Suprapubic skin (tissue), 4 donors: Measurements from ENCODE around the gene KL. TPM values are rescaled to one million over a fixed set of nuclear protein-coding genes. Genes with fewer than 3 reads are reported as not detected.

Experiments
- DNase-seq, 2 donors: peaks; one replicate each; pipeline ENCODE4 v3.0.0-alpha.2; 2019; ENCODE audit warnings: low spot score in 2 of 2
- H3K27ac ChIP-seq: fragments of 200-600 bp; sonication (generic); one replicate; pipeline ENCODE4 v1.5.1; 2019
- H3K27me3 ChIP-seq: fragments of 200-600 bp; sonication (generic); one replicate; pipeline ENCODE4 v1.5.1; 2019
- H3K36me3 ChIP-seq: fragments of 200-600 bp; sonication (generic); one replicate; pipeline ENCODE4 v1.5.1; 2019
- H3K4me1 ChIP-seq: fragments of 200-600 bp; sonication (generic); one replicate; pipeline ENCODE4 v1.5.1; 2019
- H3K4me3 ChIP-seq: fragments of 200-600 bp; sonication (generic); one replicate; pipeline ENCODE4 v1.5.1; 2019; ENCODE audit warnings: mild to moderate bottlenecking
- H3K9me3 ChIP-seq: fragments of 200-600 bp; sonication (generic); one replicate; pipeline ENCODE4 v1.5.1; 2019
- CTCF ChIP-seq, 2 donors: fragments of 200-600 bp in 1 of 2; fragments of 450-650 bp in 1 of 2; sonication (generic) in 1 of 2; IDR thresholded peaks; one replicate each; pipeline ENCODE4 v1.5.1; 2016 to 2019; ENCODE audit warnings: antibody characterized with exemption in 2 of 2, mild to moderate bottlenecking in 1 of 2, moderate library complexity in 1 of 2
- EP300 ChIP-seq: sonication (generic); formaldehyde crosslinking; IDR thresholded peaks from one replicate; pipeline ENCODE4 v1.6.1; 2017; ENCODE audit warnings: antibody characterized with exemption
- POLR2A ChIP-seq, 2 donors: fragments of 450-650 bp; IDR thresholded peaks; one replicate each; pipeline ENCODE4 v1.6.1; 2017; ENCODE audit warnings: antibody characterized with exemption in 2 of 2, mild to moderate bottlenecking in 2 of 2, moderate library complexity in 2 of 2
- POLR2AphosphoS5 ChIP-seq, 3 donors: sonication (generic); formaldehyde crosslinking; IDR thresholded peaks; one replicate each; pipeline ENCODE4 v1.6.1; 2017; ENCODE audit warnings: antibody characterized with exemption in 3 of 3
- WGBS: methylation state at CpG from one replicate; pipeline ENCODE4 v1.1.5; 2018; 5-methylcytosine and 5-hydroxymethylcytosine counted together
- total RNA-seq, 4 donors: library from RNA; depleted of rRNA; stranded (reverse); fragments of >200 nt; gene quantifications; one replicate each; pipeline ENCODE4 v1.1.0, GENCODE V29; 2016

KL gene
- total RNA-seq, 4 donors from 2014 or later = 0.95 to 1.6 (median 1.6) TPM

- Histone ChIP-seq H3K27ac (no peak overlapping the region), H3K27me3 (no peaks in the 10 kb centered on the region), H3K4me3 (no peak overlapping the region), H3K36me3 (no peaks in the 10 kb centered on the region), H3K9me3 (no peaks in the 10 kb centered on the region), H3K4me1 (no peaks in the 10 kb centered on the region)
- WGBS = 96% methylated on average over 1 of the region's 1 CpG
- TF ChIP-seq POLR2AphosphoS5 (IDR thresholded peaks at IDR 0.05) = no peak
- TF ChIP-seq POLR2A (IDR thresholded peaks at IDR 0.05) = no peak
- TF ChIP-seq EP300 = no peak
- no peak for TF ChIP-seq CTCF (IDR thresholded peaks at IDR 0.05)
- no peak for DNase-seq
These were observed 56.5 kb downstream of the KL start for GRCh38 chr13:33072759-33073158.

GRCh38 chr13:33073338-33073737 lies 57.1 kb downstream of the KL start:
- 71% methylated on average over 3 of the region's 3 CpGs for WGBS
- TF ChIP-seq EP300 (no peak), POLR2A (IDR thresholded peaks at IDR 0.05) (no peak), CTCF (IDR thresholded peaks at IDR 0.05) (no peak), POLR2AphosphoS5 (IDR thresholded peaks at IDR 0.05) (no peak)
- DNase-seq = no peak
- H3K36me3 ChIP-seq = no peaks in the 10 kb centered on the region
- H3K27me3 ChIP-seq = no peaks in the 10 kb centered on the region
- no peaks in the 10 kb centered on the region for H3K4me1 ChIP-seq
- H3K9me3 ChIP-seq = no peaks in the 10 kb centered on the region
- no peak overlapping the region for H3K4me3 ChIP-seq
- no peak overlapping the region for H3K27ac ChIP-seq

GRCh38 chr13:33076001-33076992 lies 60.1 kb downstream of the KL start:
- Histone ChIP-seq H3K27ac (no peak overlapping the region), H3K9me3 (no peaks in the 10 kb centered on the region), H3K27me3 (no peaks in the 10 kb centered on the region), H3K4me3 (no peak overlapping the region), H3K36me3 (no peaks in the 10 kb centered on the region), H3K4me1 (no peaks in the 10 kb centered on the region)
- 84% methylated on average over 10 of the region's 10 CpGs for WGBS
- TF ChIP-seq POLR2A (IDR thresholded peaks at IDR 0.05) (no peak), EP300 (no peak), POLR2AphosphoS5 (IDR thresholded peaks at IDR 0.05) (no peak), CTCF (IDR thresholded peaks at IDR 0.05) (no peak)
- no peak for DNase-seq

GRCh38 chr13:33078263-33078662 lies 62.0 kb downstream of the KL start:
- WGBS = 90% methylated on average over 3 of the region's 3 CpGs
- TF ChIP-seq EP300 (no peak), POLR2A (IDR thresholded peaks at IDR 0.05) (no peak), CTCF (IDR thresholded peaks at IDR 0.05) (no peak), POLR2AphosphoS5 (IDR thresholded peaks at IDR 0.05) (no peak)
- DNase-seq = no peak
- no peaks in the 10 kb centered on the region for H3K27me3 ChIP-seq
- no peak overlapping the region for H3K27ac ChIP-seq
- H3K9me3 ChIP-seq = no peaks in the 10 kb centered on the region
- H3K4me3 ChIP-seq = no peak overlapping the region
- no peaks in the 10 kb centered on the region for H3K36me3 ChIP-seq
- H3K4me1 ChIP-seq = no peaks in the 10 kb centered on the region

- no peaks in the 10 kb centered on the region for H3K36me3 ChIP-seq
- no peak for TF ChIP-seq EP300
- TF ChIP-seq POLR2A (IDR thresholded peaks at IDR 0.05) = no peak
- no peak for TF ChIP-seq CTCF (IDR thresholded peaks at IDR 0.05)
- TF ChIP-seq POLR2AphosphoS5 (IDR thresholded peaks at IDR 0.05) = no peak
- H3K27ac ChIP-seq = no peak overlapping the region
- DNase-seq = no peak
- no peaks in the 10 kb centered on the region for H3K4me1 ChIP-seq
- 74% methylated on average over 2 of the region's 2 CpGs for WGBS
- H3K4me3 ChIP-seq = no peak overlapping the region
- H3K9me3 ChIP-seq = no peaks in the 10 kb centered on the region
- no peaks in the 10 kb centered on the region for H3K27me3 ChIP-seq
These were observed 63.7 kb downstream of the KL start for GRCh38 chr13:33079960-33080359.
